Measurements from ENCODE around the gene LAMP5.

GRCh38 chr20:9476637-9477036, 37.8 kb upstream of the LAMP5 start:
- TF ChIP-seq CTCF (IDR thresholded peaks at IDR 0.05) = no peak
- TF ChIP-seq POLR2A (IDR thresholded peaks at IDR 0.05) = no peak
